Head of caudate nucleus (tissue), 42 donors: ENCODE measurements around the gene SPC25.
"Not testable (repeated sequence)": the region's sequence is repeated elsewhere in the genome, so short reads cannot be mapped to it uniquely, and the experiment has no call there.

Experiments used
- DNase-seq, 42 donors: peaks; one replicate each; pipeline versions ENCODE4 v3.0.0 to v3.0.0-alpha.2; 2020 to 2021; ENCODE audit warnings: mixed read lengths in 7 of 42
- intact Hi-C: fragments of 100-400 bp; cut with DNase I; formaldehyde crosslinking; loops from one replicate; pipeline ENCODE4 v1.15.0; 2022

SPC25 gene, protein sequence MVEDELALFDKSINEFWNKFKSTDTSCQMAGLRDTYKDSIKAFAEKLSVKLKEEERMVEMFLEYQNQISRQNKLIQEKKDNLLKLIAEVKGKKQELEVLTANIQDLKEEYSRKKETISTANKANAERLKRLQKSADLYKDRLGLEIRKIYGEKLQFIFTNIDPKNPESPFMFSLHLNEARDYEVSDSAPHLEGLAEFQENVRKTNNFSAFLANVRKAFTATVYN

DNA sequence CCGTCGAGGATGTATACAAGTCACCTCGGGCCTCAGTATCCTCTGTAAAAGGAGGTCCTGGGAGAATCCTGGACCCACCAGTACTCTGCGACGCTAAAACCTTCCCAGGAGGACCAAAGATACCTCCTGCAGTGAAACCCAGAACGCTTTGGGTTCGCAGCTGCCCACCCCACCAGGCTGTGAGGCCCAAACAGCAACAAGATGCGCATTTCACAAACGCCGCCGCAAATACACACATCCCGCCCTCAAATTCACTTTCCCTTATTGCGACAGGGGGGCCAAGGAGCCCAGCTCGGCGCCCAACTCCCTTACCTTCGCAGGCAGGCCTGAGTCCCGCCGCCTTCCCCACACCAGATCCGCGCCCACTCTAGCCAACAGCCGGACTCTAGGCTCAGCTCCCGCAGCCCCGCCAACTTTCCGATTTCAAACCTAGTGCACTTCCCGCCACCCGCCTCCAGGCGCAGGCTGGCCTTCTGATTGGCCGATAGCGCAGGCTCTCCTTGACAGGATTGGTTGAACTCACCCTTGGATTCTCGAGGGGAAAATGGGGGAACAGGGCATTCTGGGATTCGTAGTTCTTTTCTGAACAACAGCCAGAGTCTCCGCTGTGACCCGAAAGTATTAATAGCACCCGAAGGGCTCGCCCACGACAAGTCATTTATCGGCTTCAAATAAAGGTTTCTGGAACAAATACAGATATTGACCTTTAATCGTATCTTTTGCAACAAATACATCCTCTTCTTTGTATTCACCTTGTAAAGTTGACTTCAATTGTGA, at the start of gene SPC25:
TSS of gene SPC25 (minus strand) at position 425 of the 777 bp plus-strand sequence. CDS start 911 bp downstream, outside the sequence.
- intact Hi-C loops: no loop called here
- DNase-seq: peak; percentile 77 to 95 (median 89)

DNA sequence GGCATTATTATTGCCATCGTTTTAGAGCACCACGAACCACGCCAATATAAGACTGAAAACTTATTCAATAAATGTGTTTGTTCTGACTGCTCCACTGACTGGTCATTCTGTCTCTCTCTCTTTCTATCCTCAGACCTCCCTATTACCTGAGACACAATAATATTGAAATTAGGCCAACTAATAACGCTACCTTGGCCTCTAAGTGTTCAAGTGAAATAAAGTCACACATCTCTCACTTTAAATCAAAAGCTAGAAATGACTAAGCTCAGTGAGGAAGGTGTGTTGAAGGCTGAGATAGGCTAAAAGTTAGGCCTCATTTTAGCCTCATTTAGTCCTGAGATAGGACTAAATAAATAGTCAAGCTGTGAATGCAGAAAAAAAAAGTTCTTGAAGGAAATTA, 49.7 kb upstream of the SPC25 start:
- intact Hi-C loops: no loop called here
- no peak for DNase-seq

DNA sequence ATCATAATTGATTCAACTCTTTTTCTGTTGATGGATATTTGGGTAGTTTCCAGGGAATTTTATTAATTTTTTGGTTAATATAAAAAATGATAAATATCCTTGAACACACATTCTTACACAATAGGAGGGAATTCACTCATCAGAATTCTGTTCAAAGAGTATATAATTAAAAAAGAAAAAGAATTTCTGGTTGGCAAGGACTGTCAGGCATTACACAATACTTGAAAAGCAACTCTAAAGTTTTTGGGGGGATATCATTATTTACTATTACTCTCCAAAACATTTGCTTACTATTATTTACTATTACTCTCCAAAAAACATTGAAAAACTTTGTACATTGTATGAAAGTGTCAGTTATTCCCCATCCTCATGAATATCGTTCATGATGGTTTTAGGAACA, 48.8 kb upstream of the SPC25 start:
- intact Hi-C loops: no loop called here
- no peak for DNase-seq

DNA sequence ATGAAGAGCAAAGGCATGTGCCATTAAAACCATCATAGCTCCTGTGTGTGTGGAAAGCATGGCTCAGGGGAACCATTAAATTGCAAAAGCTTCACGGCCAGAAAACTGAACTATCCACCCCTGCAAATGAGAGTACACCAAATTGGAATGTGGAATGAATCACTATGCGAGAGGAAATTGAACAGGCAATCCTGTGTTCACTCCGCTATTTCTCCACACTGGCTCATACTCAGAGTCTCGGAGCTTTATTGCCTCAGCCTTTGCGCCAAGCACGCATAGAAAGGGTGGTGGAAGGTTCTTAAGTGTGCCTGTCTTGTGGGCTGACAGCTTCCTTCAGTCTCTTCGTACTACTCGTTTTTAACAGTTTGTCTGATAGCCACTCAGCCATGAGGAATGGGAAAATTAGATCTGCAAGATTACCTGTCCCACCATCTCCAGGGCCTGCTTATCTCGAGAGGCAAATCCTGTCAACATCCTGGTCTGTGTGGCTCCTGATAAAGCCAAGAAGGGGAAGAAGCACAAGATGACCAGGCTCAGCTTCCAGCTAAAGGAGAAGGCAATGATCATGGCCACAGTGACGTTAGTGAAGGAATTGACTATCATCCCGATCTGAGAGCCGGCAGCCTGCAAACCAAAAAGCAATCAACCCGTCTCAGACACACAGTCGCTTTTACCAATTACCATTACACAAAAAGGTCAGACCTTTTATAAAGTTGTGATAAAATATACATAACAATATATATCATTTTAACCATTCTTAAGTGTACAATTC, 45.8 kb upstream of the SPC25 start:
- intact Hi-C loops: no loop called here
- DNase-seq: no peak

DNA sequence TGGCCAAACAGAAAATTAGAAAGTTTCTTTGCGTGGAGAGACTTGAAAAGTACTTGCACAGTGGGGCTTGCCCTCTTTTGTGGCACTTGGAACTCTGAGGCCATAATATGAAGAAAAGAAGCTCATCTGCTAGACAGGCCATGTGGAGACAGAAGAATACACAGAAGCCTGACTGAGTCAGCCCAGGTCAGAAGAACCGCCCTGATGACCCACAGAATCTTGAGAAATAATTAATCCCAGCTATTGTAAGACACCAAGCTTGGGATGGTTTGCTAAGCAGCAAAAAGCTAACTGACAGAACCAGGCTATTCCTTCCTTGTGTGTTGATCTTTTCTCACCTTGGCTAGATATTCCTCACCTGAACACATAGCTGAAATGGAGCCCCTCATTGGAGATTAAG, 44.6 kb upstream of the SPC25 start:
- intact Hi-C loops: no loop called here
- no peak for DNase-seq

DNA sequence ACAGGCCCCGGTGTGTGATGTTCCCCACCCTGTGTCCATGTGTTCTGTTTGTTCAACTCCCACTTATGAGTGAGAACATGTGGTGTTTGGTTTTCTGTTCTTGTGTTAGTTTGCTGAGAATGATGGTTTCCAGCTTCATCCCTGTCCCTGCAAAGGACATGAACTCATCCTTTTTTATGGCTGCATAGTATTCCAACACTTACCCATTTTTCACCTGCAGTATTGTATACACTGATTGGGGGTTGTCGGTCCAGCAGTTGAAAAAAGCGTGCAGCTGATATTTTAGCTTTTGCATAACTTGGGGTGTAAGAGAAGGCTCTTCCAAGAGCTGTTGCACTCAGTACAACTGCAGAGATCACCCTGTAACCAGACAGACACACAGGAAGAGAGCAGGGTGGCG, 41.9 kb upstream of the SPC25 start:
- intact Hi-C loops, DNase-seq: not testable (repeated sequence)

DNA sequence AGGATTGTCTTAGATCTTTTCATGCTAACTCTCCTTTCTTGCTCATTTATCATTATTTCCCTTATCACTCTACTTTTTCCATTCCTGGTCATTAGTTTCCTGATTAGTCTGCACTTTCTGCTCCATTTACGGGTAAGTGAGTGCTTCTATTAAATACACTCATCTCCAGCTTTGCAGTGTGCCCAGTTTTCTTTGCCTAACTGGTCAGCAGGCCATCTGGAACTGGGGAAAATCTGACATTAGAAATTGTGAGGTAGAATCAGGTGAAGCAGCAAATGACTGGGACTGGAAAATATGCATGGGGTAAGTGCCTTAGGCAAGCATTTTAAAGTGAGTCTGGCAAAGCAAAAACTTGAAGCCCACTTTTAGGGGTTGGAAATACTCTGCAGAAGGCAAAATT, 40.0 kb upstream of the SPC25 start:
- intact Hi-C loops: no loop called here
- no peak for DNase-seq

DNA sequence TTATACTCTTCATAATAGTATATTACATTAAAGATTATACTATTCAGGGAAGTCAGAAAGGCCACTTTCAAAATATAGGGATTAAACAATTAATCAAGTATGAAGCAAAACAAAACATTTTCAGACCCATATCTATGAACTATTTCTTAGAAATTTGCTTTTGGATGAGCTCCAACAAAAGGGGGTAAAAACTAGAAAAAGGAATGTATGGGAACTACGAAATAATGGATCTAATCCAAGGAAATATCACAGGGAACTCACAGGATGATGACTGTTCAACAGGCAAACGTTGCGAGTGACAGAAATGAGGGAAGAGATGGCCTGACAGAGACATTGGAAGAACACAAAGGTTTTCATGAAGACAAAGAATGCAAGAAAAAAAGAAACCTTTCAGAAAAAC, 38.8 kb upstream of the SPC25 start:
- intact Hi-C loops: no loop called here

DNA sequence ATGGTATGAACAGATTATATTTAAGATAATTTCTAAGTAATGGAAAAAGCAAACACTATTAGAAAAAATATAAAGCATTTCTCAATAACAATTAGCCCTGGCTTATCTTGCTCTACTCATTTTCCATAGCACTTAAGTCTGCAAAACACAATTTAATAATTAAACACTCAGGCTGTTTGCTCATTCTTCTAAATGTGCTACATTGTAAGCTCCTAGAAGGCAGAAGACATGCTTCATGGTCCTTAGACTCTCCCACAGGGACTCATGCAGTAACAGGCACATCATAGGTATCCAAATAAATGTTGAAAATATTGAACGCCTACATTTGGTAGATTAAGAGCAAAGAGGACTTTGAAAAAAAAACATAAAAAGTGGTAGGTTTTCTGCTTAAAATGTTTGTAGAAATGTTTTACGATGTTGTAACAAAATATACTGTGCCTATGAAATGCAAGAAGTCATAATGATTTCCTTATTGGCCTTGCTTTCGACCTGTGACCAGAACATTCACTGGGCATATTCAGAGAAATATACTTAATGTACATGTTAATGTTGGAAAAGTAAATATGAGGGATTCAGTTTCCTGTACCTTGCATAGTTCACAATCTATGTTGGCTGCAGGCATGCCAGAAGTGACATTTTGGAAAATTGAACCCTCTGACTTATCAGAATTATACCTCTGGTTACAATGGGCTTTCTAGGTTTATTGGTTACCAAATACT, 38.0 kb upstream of the SPC25 start:
- no peak for DNase-seq
- intact Hi-C loops: no loop called here

More for the DNA sequence above, 38.8 kb upstream of the SPC25 start:
- no peak for DNase-seq

DNA sequence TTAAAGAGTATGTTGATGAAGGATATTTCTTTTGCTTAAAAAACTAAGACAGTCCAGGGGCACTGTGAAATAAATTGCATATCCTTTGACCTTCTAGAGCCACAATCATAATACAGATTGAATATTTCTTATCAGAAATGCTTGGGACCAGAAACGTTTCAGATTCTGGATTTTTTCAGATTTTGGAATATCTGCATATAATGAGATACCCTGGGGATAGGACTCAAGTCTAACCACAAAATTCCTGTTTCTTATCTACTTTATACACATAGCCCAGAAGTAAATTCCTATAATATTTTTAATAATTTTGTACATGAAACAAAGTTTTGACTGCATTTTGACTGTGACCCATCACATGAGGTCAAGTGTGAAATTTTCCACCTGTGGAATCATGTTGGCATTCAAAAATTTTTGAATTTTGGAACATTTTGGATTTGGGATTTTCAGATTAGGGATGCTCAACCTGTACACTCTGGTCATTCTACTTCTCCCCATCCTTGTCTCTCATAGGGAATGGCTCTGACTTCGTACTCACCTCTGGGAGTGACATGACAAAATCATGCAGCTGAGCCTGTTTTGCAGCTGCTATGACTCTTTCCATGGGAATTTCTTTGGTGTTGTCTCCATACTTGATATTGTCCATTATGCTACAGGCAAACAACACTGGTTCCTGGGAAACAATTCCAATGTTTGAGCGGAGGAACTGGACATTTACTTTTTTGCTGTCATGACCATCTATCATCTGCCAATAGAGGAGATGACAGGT, 36.6 kb upstream of the SPC25 start:
- intact Hi-C loops: no loop called here
- DNase-seq: no peak

DNA sequence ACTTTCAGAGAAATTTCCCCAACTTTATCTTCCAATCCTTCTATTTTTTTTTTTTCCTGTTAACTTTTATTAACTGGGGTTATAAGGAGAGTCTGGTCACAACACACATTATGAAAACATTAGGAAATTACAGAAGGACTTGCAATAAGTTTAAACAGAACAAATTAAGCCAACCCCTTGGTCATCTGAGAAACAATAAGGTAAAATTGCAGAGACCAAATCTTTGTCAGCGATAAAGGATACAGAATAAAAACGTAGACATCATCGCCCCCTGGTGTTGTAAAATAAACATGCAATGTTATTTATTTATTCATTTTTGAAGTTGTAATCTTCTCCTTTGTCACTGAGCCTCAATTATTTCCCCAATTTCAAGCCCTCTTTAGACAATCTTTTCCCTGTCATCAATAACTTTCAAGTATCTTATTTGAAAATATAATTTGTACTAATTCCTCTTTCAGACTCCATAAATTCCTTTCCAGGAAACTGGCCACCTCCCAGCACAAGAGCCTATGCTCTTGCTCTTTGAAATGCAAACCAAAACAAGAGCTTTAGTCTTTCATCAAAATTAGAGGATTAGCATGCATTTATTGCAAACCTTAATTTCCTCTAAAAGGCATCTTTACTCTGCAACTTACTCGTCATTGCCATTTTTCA, 30.4 kb upstream of the SPC25 start:
- intact Hi-C loops: no loop called here
- DNase-seq: no peak

DNA sequence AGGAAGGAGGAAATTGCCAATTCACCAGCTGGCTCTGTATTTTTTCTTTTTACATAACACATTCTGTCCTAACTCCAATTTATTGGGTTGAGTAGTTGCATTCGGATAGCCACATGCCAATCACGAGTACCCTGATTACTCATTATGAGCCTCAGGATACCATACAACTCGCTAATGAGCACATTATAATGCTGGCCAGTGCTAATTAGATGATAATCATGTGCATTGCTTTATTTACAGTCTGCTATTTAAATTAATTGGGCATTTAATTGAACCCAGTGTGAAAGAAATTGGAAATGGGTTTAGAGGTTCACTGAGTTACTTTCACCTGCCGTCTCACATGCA, 26.1 kb upstream of the SPC25 start:
- intact Hi-C loops: no loop called here
- no peak for DNase-seq

DNA sequence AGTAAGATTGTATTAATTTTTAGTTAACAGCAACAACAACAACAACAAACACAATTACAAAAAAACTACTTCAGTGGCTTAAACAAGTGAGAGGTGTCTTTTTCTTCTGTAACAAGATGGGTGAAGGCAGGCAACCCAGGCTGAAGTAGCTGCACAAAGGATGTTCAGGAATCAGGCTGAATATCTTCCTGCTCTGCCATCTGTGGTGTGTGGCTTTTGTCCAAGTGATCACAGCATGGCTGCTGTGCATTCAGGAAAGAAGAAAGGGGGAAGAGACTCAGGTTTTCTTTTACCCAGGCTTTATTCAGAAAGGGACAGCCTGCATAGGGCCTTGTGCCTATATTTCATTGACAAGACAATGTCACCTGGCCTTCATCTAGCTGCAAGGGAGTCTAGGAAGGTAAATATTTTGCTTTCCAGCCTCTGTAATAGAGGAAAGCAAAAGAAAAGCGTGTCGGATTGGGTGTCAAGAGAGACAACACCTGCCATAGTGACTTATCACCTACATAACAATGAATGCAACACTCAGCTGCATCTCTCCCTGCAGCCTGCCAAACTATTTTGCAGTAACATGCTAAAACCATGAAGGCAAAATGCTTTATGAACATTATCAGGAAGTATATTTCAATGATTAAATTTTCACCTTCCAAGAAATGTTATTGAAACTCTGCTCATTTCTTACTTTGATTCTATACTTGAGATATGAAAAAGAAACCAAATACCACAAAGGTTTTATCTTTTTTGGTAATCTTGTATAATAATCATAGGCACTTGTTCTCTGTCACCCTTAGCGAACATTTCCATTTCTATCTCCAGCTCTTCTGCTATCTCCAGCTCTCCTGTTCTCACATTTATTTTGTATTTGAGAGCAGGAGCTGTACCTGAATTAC, 25.5 kb upstream of the SPC25 start:
- intact Hi-C loops: no loop called here

DNA sequence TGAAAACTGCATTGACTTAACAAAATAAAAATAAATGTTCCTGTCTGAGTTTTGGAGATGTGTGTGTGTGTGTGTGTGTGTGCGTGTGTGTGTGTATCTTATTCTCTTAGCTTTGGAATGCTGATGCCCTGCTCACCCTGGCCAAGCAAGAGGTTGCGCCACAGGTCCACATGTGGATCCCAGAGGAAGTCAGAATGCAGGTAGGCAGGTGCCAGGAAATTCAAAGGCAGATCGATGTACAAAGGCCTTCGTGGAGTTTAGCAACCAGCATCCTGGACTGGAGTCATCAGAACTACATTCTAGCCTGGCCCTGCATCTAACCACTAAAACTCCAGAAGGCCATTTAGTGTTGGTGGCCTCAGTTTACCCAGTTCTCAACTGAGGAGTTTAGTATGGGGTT, 23.3 kb upstream of the SPC25 start:
- intact Hi-C loops: no loop called here

More for the DNA sequence above, 25.5 kb upstream of the SPC25 start:
- DNase-seq: no peak

DNA sequence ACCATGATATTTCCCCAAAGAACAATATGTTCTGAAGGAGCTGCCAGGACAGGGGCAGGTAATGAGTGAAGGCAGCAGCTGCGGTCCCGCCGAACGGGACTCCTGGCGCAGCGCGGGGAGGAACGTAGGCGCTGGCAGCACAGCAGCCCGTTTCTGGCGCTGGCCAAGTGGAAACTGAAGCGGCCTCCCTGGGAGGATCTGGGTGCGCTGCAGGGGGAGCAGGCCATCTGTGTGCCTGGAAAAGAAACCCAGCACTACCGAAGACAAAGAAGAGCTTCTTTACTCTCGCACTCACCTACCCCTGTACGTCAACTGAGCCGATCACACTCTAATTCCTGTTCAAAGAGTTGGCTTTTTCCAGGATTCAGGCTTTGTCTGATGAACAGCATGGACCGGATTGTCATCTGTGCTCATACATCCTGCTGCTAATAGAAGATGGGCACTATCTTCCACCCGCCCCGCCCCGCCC, 22.7 kb upstream of the SPC25 start:
- intact Hi-C loops: no loop called here
- peak in 41 of 42 donors; percentile 16 to 72 (median 49) for DNase-seq

More for the DNA sequence above, 23.3 kb upstream of the SPC25 start:
- DNase-seq: no peak

DNA sequence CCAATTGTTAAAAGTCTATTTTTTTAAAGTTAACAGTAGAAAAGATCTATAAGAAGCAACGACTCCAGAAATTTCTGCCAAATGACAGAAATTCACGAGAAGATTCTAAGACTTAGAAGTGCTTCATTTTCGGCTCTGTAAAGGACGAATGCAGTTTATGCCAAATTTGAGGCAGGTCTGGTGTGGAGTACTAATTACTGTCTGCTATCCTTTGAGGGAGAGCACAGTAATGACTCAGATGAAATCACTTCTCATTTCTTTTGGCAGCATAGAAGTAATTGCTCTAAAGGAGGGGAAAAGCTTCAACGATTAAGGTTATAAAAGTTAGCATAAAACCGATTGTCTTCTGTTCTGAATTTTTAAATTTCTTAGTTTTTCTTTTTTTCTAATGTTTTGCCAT, 22.2 kb upstream of the SPC25 start:
- intact Hi-C loops: no loop called here
- DNase-seq: no peak

DNA sequence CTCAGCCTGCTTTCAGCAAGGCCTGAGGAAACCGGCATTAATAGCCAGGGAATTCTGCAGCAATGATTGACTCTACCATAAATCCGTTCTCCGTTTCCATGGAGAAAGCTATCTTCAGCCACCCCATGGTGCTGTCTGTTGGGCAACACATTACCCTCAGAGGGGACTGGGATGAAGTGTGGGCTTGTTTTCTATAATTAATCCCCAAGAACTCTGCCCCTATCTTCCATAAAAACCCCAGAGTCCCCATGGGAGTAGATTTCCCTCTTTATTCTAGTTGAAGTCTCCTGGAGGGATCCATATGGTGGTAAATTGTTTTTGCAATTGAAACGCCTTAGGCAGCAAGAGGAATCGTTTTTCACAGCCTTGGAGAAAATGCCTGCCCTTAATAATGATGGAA, 20.1 kb upstream of the SPC25 start:
- DNase-seq: no peak
- intact Hi-C loops: no loop called here
